HG02938 (cell line): Measurements from ENCODE around the gene GPX3.

Experiments used
- ATAC-seq: cut with Tn5 transposase; IDR thresholded peaks from one replicate; pipeline ENCODE4 v1.9.1; 2021; ENCODE audit warnings: mild to moderate bottlenecking, moderate library complexity; ENCODE audit not compliant: unreplicated experiment

GPX3 gene

GRCh38 chr5:151033217-151033934, 13.0 kb downstream of the GPX3 start:
- ATAC-seq: no peak

DNA sequence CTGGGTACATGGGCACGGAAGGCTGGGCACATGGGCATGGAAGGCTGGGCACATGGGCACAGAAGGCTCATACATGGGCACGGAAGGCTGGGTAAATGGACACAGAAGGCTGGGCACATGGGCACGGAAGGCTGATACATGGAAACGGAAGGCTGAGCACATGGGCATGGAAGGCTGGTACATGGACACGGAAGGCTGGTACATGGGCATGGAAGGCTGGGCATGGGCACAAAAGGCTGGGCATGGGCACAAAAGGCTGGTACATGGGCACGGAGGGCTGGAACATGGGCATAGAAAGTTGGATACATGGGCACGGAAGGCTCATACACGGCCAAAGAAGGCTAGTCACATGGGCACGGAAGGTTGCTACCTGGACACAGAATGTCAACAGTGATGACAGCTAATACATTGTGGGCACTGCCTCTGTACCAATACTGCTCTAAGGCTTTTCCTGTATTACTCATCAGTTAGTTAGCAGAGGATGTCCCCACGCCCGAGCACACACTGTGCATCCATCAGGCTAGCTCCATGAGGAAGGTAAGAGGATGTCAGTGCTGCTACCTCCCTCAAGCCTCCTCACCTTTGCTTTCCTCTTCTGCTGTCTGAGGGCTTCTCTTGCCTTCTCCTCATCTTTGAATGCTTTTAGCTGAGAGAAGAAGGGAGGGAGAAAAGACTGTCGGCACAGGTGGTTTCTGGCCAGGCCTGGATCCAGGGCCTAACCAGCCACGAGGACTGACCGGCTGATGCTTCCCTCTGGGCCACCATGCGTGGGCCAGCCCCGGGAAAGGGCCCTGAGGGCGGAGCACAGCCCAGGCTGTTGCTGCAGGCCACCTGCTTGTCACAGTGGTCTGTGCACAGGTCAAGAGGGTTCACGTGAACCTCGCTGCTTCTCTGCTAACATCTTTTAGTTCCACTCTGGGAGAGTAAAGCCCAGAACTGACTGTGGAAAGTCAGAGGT, 14.3 kb downstream of the GPX3 start:
- ATAC-seq: no peak

- ATAC-seq: no peak
Observed at GRCh38 chr5:151036556-151036955, 16.2 kb downstream of the GPX3 start.

DNA sequence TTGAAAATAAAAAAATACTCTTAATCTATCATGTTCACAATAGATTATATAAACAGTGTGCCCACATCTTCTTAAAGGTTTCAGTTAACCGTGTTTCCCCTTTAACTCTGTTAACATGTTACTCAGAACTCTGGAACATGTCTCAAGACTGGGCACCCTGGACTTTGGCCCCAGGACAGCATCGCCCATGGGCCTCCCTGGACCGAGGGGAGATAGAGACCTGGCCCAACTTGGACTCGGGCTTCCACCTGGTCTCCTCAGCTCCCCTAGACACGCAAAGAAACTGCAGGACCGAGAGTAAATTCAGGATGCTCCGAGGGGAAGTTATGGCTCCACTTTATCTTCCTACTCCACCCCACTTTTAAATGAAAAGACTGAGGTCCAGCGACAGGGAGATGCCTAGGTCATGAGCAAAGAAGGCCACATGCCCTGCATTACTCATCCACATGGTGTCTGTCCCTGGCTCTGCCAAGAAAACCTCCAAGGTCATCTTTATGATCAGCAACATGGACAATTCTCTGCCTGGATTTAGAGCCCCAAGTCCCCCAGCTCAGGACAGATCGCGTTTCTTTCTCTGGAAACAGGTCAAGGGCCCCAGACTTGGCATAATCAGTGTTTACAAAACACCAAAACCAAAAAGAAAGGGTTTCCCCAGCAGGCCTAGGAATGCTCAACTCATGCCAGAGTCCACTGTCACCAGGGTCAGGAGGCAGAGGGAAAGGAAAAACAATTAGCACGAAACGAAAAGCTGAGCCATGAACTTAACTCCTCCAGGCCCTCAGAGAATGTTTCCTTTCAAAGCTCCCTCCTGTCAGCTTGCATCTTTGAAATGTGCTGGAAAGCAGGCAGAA, 17.4 kb downstream of the GPX3 start:
- no peak for ATAC-seq

GRCh38 chr5:151038412-151038745, 18.0 kb downstream of the GPX3 start:
- ATAC-seq: no peak

- no peak for ATAC-seq
Observed at GRCh38 chr5:151038801-151039238, 18.4 kb downstream of the GPX3 start.

DNA sequence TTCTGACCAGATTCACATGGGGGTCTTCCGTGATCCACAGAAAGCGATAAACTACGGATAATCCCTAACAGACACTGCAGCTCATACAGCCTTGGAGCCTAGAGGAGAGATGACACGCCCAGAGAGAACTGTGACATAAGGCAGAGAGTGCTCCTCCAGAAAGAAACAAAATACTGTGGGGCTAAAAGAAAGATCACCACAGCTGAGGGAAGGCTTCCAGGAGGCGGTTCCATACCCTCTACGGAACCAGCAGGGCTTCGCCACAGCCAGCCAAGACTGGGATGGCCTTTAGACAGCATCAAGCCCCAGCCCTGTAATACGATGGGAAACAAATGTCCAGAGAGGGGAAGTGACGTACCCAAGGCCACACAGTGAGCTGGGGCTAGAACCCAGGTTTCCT, 19.3 kb downstream of the GPX3 start:
- ATAC-seq: no peak

DNA sequence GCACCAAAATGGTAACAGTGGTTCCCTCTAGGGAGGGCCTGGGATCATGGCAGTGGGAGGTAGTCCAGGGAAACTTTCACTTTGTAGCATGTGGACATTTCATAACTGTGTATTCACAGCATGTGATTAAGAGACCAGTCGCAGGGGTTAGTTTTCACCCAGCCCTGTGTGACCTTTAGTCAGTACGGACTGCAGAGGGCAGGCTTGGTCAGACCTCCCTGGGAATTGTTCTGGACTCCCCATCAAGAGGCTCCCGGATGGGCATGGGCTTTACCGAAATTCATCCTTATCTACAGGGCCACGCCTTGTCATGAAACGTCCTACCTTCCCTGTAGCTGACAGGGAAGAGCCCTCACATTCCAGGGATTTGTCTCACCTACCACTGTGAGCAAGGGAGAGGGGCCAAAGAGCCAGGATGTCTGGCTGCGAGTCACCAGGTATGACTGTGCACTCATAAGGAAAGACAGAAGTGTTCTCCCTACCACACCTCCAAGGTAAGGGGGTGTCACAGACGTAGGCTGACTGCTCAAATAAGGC, 19.9 kb downstream of the GPX3 start:
- ATAC-seq: no peak

- ATAC-seq: no peak
Observed at GRCh38 chr5:151041577-151042268, 21.3 kb downstream of the GPX3 start.

- no peak for ATAC-seq
Observed at GRCh38 chr5:151042453-151043093, 22.2 kb downstream of the GPX3 start.

GRCh38 chr5:151047814-151048425, 27.5 kb downstream of the GPX3 start:
- ATAC-seq: no peak

- ATAC-seq: no peak
Observed at GRCh38 chr5:151048526-151048925, 28.1 kb downstream of the GPX3 start.

DNA sequence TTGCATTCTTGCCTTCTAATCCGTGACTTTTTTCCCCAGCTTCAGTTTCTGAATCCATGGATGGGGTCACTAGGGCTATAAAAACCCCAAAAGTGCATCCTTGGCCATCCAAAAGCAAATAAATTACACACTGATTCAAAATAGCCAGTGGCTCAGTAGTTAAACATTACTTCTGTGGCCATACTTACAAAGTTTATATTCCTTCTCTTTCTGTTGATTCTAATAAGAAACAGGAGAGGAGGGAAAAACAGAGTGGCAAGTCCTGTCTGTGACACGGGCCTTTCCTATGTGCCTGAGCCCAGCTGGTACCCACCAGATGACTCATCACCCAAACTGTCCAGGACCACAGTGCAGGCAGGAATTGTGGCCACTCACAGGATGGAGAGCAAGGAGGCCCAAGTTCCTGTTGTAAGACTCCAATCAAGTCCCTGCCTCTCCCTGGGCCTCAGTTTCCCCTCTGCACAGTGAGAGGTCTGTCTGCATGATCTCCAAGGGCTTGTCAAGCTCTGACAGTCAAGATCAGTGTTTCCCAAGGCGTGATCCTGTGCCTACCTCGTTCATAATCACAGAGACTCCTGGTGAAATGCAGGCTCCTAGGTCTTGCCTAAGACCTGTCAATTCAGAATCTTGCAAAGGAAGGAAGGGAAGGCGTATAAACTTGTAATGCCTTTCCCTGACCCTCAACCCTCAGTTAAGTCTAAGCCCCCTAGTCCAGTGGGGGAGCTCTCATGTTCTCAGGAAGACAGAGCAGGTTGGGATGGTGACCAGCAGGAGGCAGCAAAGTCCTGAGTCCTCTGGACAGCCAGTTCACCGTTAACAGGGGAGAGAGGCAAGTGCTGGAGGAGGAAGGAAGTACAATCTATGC, 30.9 kb downstream of the GPX3 start:
- ATAC-seq: peak; percentile 76

DNA sequence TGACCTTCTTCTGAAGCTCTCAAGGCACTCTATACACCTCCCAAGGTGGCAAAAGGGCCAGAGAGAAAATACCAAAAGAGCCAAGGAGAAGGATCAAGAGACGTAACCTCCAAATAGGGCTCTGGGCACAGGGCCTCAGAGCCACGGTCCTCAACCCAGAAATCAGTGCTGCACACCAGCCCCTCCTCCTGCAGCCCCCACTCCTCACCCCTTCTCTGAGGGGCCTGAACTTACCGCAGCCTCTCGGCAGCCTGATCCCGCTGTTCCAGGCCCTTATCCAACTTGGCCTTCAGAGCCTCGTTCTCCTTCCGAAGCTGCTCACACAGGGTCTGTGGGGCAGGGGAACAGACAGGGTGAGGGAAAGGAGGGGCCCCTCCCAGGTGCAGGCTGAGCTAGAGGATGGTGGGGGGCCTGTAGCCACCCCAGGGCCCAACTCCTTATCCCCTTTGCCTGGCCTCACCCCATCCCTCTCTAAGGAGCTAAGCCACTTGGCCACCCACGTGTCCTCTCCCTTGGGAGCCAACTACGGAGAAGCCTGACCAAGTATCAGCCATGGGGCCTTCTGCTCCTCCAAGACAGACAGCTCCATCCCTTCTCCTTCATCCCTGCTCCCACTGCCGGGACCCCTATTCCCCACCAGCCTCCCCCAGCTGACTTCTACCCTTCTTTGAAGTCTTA, 31.7 kb downstream of the GPX3 start:
- no peak for ATAC-seq

DNA sequence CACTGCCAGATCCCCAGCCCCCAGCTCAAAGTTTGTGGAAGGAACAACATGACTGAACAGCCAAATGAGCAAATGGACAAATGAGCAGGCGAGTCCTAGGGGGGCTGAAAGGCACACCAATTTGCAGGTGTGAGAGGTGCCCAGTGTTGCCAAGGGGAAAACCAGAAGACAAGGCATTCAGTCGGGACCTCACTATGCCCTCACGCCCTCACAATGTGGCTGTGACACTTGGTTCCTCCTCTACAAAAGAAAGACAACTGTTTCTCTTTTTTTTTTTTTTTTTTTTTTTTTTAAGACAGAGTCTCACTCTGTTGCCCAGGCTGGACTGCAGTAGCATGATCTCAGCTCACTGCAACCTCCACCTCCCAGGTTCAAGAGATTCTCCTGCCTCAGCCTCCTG, 32.4 kb downstream of the GPX3 start:
- no peak for ATAC-seq

DNA sequence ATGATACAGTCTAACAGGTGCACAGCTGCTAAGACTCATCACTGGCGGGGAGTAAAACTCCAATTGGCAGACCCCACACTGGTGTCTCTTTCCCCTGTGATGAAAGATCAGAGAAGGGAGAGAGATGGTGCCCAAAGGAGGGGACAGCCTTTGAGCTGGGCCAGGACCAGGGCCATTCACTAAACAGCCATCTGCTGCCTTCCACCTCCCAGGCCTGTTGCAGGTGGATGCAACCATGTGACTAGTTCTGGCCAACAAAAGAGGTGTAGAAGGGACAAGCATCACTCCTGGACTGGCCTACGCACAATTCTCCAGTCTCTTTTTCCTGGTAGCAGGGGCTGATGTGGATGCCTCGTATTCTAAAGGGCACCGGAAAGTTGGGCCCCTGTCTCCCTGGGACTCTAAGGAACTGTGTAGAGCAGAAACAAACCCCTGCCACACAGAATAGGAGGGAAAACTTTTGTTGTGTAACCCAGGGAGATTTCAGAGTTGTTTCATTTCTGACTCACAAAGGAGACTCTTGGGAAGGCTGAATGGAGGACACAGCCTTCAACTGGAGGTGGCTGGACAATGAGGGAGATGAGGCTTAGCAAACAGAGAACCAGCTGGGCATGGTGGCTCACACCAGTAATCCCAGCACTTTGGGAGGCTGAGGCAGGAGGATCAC, 33.5 kb downstream of the GPX3 start:
- ATAC-seq: no peak

- no peak for ATAC-seq
Observed at GRCh38 chr5:151054709-151055108, 34.3 kb downstream of the GPX3 start.
